Measurements from ENCODE around the gene ATXN2L.

ATXN2L gene

DNA sequence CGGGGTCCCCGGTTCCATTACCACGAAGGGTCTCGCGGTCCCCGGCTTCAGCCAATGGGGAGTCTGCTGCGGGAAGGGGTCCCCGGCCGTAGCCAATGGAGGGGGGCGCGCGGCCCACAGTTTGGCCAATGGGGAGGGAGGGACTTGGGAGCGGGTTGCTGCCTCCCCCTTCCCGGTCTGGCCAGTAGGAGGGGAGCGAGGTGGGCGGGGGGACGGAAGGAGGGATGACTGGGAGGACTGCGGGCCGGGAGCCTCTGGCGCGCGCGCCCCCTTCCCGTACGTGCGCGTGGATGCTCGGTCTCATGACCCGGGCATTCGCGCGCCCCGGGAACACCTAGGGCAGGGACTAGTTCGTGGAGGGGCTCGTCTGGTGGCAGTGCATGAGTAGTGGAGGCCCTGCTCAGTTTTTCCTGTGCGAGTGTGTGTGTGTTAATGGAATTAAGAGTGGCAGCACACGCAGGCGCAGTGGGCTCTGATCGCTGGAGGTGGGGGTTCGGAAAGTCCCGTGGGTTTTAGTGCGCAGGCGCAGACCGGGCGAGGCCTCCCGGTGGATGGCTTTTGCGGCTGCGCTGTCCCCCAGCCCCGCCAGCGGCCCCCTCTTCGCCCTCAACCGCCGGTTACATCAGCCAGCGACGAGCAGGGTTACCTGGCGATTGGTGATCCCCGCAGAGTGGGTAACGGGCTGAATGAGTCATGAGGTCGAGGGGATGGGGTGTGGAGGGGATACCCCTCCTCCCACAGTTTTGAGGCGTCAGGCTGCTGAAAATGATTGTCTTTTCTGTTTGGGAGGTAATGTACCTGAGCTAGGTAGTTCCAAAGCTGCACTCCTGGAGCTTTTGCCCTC, 1.3 kb downstream of the ATXN2L start (continued):
- TF ChIP-seq ZBTB17 (tag by site-specific recombination; IDR thresholded peaks at IDR 0.05) = peak; percentile 54; the same call in 1 of the 2 replicates
- no peak for TF ChIP-seq BCL11B (tag by site-specific recombination; IDR thresholded peaks at IDR 0.05; ENCODE audit: low read depth)
- no peak for TF ChIP-seq ZNF132 (tag by site-specific recombination; IDR thresholded peaks at IDR 0.05; ENCODE audit: borderline replicate concordance)
- TF ChIP-seq, protein P1, sequence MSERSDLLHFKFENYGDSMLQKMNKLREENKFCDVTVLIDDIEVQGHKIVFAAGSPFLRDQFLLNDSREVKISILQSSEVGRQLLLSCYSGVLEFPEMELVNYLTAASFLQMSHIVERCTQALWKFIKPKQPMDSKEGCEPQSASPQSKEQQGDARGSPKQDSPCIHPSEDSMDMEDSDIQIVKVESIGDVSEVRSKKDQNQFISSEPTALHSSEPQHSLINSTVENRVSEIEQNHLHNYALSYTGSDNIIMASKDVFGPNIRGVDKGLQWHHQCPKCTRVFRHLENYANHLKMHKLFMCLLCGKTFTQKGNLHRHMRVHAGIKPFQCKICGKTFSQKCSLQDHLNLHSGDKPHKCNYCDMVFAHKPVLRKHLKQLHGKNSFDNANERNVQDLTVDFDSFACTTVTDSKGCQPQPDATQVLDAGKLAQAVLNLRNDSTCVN (tag by site-specific recombination; optimal IDR thresholded peaks at IDR 0.05) = peak; percentile 99
- TF ChIP-seq KLF1 (tag by site-specific recombination; IDR thresholded peaks at IDR 0.05) = no peak
- TF ChIP-seq ZNF610 (tag by site-specific recombination; IDR thresholded peaks at IDR 0.05; ENCODE audit: borderline replicate concordance) = no peak
- TF ChIP-seq, protein P2, sequence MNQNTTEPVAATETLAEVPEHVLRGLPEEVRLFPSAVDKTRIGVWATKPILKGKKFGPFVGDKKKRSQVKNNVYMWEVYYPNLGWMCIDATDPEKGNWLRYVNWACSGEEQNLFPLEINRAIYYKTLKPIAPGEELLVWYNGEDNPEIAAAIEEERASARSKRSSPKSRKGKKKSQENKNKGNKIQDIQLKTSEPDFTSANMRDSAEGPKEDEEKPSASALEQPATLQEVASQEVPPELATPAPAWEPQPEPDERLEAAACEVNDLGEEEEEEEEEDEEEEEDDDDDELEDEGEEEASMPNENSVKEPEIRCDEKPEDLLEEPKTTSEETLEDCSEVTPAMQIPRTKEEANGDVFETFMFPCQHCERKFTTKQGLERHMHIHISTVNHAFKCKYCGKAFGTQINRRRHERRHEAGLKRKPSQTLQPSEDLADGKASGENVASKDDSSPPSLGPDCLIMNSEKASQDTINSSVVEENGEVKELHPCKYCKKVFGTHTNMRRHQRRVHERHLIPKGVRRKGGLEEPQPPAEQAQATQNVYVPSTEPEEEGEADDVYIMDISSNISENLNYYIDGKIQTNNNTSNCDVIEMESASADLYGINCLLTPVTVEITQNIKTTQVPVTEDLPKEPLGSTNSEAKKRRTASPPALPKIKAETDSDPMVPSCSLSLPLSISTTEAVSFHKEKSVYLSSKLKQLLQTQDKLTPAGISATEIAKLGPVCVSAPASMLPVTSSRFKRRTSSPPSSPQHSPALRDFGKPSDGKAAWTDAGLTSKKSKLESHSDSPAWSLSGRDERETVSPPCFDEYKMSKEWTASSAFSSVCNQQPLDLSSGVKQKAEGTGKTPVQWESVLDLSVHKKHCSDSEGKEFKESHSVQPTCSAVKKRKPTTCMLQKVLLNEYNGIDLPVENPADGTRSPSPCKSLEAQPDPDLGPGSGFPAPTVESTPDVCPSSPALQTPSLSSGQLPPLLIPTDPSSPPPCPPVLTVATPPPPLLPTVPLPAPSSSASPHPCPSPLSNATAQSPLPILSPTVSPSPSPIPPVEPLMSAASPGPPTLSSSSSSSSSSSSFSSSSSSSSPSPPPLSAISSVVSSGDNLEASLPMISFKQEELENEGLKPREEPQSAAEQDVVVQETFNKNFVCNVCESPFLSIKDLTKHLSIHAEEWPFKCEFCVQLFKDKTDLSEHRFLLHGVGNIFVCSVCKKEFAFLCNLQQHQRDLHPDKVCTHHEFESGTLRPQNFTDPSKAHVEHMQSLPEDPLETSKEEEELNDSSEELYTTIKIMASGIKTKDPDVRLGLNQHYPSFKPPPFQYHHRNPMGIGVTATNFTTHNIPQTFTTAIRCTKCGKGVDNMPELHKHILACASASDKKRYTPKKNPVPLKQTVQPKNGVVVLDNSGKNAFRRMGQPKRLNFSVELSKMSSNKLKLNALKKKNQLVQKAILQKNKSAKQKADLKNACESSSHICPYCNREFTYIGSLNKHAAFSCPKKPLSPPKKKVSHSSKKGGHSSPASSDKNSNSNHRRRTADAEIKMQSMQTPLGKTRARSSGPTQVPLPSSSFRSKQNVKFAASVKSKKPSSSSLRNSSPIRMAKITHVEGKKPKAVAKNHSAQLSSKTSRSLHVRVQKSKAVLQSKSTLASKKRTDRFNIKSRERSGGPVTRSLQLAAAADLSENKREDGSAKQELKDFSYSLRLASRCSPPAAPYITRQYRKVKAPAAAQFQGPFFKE (tag by site-specific recombination; IDR thresholded peaks at IDR 0.05; ENCODE audit: borderline replicate concordance) = no peak
- no peak for TF ChIP-seq REPIN1 (tag by site-specific recombination; IDR thresholded peaks at IDR 0.05; ENCODE audit: low read depth)
- no peak for TF ChIP-seq ZNF23 (tag by site-specific recombination; IDR thresholded peaks at IDR 0.05; ENCODE audit: borderline replicate concordance)
- no peak for TF ChIP-seq PRDM4 (tag by site-specific recombination; IDR thresholded peaks at IDR 0.05)
- peak; percentile 93 for TF ChIP-seq ZNF600 (tag by site-specific recombination; IDR thresholded peaks at IDR 0.05)
- no peak for TF ChIP-seq ZNF768 (tag by site-specific recombination; IDR thresholded peaks at IDR 0.05)
- TF ChIP-seq, protein P3, sequence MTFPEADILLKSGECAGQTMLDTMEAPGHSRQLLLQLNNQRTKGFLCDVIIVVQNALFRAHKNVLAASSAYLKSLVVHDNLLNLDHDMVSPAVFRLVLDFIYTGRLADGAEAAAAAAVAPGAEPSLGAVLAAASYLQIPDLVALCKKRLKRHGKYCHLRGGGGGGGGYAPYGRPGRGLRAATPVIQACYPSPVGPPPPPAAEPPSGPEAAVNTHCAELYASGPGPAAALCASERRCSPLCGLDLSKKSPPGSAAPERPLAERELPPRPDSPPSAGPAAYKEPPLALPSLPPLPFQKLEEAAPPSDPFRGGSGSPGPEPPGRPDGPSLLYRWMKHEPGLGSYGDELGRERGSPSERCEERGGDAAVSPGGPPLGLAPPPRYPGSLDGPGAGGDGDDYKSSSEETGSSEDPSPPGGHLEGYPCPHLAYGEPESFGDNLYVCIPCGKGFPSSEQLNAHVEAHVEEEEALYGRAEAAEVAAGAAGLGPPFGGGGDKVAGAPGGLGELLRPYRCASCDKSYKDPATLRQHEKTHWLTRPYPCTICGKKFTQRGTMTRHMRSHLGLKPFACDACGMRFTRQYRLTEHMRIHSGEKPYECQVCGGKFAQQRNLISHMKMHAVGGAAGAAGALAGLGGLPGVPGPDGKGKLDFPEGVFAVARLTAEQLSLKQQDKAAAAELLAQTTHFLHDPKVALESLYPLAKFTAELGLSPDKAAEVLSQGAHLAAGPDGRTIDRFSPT (tag by site-specific recombination; IDR thresholded peaks at IDR 0.05) = no peak
- TF ChIP-seq ZNF580 (tag by site-specific recombination; IDR thresholded peaks at IDR 0.05) = no peak
- no peak for TF ChIP-seq ZNF488 (tag by site-specific recombination; IDR thresholded peaks at IDR 0.05)
- no peak for TF ChIP-seq ZNF280D (tag by site-specific recombination; IDR thresholded peaks at IDR 0.05)
- no peak for TF ChIP-seq ZSCAN5A (tag by site-specific recombination; IDR thresholded peaks at IDR 0.05)
- 0 out of 2 replicates have a peak, but pooled peaks have one; percentile 42 for TF ChIP-seq ZNF2 (tag by site-specific recombination; IDR thresholded peaks at IDR 0.05)
